Amniotic epithelial cell (primary cell): ENCODE results near the gene LRRC45.
"Not testable (repeated sequence)": the region's sequence is repeated elsewhere in the genome, so short reads cannot be mapped to it uniquely, and the experiment has no call there.

Source experiments
- DNase-seq: peaks from one replicate; pipeline ENCODE4 v3.0.0-alpha.2; 2010; ENCODE audit warnings: low read depth

Gene LRRC45

GRCh38 chr17:82022981-82023446 is at the start of gene LRRC45:
Gene LRRC45 (plus strand): TSS chr17:82023305. CDS start chr17:82023644, 339 bp downstream.
- DNase-seq, result peak; percentile 99

GRCh38 chr17:81973432-81973831 is 49.7 kb upstream of the LRRC45 start:
- no peak for DNase-seq

DNA sequence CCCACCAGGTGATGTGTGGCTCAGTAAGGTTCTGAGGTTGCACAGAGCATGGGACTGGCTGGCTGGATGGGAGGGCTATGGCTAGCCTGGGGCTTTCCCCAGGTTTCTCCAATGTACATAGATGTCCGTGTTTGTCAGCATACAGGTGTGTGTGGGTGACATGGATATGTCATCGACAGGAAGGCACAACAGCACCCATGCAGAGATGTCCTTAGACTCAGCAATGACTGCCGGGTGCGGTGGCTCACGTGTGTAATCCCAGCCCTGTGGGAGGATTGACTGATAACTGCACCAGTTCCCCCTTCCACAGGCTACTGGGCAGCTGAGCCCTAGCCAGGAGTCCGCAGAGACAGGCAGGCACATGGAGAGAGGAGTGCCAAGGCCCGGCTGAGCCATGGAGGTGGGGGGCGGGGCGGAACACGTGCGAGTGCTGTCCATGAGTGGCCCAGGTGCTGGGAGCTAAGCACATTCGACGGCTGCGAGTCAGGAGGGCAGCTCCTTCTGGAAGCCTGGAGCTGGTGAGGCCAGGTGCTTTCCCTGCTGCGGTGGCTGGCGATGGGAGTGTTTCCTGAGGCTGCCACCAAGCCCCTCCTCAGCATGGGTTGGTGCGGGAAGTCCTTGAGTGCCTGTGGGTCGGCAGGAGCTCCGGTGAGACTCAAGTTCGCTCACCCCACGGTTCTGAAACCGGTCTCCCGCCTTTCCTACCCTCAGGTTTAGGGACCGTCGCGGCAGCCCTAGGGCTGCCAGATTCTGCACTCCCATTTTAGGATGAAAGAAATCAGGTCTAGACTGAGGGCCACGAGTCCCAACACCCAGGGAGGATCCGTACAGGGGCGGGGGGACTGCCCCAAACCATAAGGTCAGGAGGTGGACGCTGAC is 46.5 kb upstream of the LRRC45 start:
- no peak for DNase-seq

GRCh38 chr17:81977211-81977808 is 45.8 kb upstream of the LRRC45 start, which contains the start of gene ASPSCR1:
Gene ASPSCR1 (plus strand): TSS chr17:81977629. CDS start chr17:81977647, 18 bp downstream.
- DNase-seq, result peak; percentile 85

- no peak for DNase-seq
These were observed 44.4 kb upstream of the LRRC45 start for GRCh38 chr17:81978524-81979298.

- DNase-seq, result no peak
These were observed 43.0 kb upstream of the LRRC45 start for GRCh38 chr17:81980122-81980521.

- DNase-seq, result peak; percentile 69
These were observed 42.3 kb upstream of the LRRC45 start for GRCh38 chr17:81980707-81981343.

GRCh38 chr17:81981511-81981910 is 41.6 kb upstream of the LRRC45 start:
- not testable (repeated sequence) for DNase-seq

DNA sequence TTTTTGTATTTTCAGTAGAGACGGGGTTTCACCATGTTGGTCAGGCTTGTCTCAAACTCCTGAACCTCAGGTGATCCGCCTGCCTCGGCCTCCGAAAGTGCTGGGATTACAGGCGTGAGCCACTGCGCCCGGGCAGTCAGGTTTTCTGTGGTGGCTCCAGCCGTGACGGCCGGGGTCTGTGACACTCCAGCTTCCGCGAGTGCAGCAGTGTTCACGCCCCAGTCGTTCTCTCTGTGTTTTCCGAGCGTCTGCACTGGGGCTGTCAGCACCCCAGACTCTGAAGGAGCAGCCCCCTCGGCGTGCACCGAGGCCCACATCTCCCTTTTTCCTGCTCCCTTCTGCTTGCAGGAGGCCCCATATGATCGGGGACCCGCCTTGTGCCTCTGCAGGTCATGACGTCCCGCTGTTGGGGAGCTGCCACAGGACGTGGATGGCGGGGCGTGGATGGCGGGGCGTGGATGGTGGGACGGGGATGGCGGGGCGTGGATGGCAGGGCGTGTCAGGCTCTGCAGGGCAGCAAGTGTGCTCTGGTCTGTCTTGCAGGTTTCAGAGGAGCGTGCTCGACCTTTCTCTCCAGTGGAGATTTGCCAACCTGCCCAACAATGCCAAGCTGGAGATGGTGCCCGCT is 40.0 kb upstream of the LRRC45 start:
- no peak for DNase-seq

GRCh38 chr17:81983639-81984373 is 39.3 kb upstream of the LRRC45 start:
- DNase-seq, result no peak

GRCh38 chr17:81984773-81985410 is 38.2 kb upstream of the LRRC45 start:
- DNase-seq, result no peak

DNA sequence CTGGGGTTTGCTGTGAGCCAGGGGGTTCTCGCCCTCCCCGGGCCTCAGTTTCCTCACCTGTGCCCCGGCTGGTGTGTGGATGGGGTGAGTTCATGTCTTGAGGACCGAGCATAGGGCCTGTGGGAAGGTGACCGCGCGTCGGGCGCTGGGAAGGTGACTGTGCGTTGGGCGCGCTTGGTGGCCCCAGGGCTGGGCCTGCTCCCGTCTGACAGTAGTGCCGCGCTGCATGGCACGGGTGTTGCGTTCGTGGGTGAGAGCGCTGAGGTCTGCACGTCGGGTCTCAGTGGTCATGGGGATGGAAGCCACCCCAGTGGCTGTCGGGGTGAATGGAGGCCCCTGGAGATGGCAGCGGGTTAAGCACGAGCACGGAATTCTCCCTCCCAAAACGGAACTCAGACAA is 36.5 kb upstream of the LRRC45 start:
- no peak for DNase-seq

- no peak for DNase-seq
These were observed 35.8 kb upstream of the LRRC45 start for GRCh38 chr17:81987161-81987770.

DNA sequence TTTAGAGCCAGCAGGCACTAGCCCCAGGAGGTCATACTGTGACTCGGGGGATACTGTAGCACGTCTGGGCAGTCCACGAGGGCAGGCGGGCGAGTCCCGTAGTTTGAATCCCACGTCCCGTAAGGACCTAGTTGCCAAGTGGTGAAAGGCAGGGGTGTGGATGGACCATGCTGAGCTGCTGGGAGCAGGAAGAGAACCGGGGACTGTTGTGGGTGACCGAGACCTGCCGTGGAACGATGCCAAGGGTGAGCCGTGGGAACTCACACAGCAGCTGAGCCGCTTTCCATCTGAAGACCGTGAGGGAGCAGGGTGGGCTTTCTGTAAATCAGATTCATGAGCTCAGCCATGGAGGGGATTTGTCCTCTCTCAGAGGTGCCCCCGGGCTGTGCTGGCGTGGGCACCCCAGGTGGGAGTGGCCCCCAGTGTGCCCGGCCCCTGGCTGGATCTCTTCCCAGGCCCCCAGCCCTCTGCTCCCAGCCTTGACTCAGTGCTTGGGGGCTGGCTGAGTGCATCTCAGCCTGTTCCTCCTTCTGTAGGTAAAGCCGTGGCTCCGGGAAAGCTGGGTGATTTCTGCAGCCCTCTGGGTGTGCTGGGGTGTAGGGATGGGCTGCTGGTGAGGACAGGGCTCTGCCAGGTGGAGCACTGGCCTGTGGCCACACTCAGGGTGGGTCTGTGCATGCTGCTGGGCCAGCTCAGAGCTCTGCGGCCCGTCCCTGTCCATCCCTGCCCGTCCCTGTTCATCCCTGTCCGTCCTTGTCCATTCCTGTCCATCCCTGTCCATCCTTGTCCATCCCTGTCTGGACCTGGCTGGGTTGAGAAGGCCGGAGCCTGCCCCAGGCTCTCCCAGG is 32.0 kb upstream of the LRRC45 start:
- DNase-seq, result no peak

- peak; percentile 42 for DNase-seq
These were observed 31.3 kb upstream of the LRRC45 start for GRCh38 chr17:81991684-81992305.

- DNase-seq, result no peak
These were observed 30.6 kb upstream of the LRRC45 start for GRCh38 chr17:81992306-81993102.
